B cell (primary cell): ENCODE data around the gene NUDCD3.

Experiments used
- CTCF ChIP-seq: fragments of 200-600 bp; IDR thresholded peaks from one replicate; pipeline ENCODE4 v1.8.0; 2022; ENCODE audit warnings: antibody characterized with exemption, mild to moderate bottlenecking
- EZH2 ChIP-seq: IDR thresholded peaks from 2 replicates; pipeline ENCODE4 v1.6.1; 2012; ENCODE audit warnings: borderline replicate concordance, low read depth, mild to moderate bottlenecking, moderate library complexity, low read length; ENCODE audit not compliant: insufficient read depth, poor library complexity, severe bottlenecking

GRCh38 chr7:44387389-44387788 is 103.1 kb downstream of the NUDCD3 start:
- no peak for TF ChIP-seq CTCF
- TF ChIP-seq EZH2 = no peak
